CD4-positive, alpha-beta T cell (primary cell): ENCODE measurements around the gene VEPH1. TPM values are rescaled to one million over a fixed set of nuclear protein-coding genes. Genes with fewer than 3 reads are reported as not detected.

Experiments used
- ATAC-seq: fragments of 200-7000 bp; cut with Tn5 transposase; one replicate; pipeline ENCODE4 v1.10.0; 2022; ENCODE audit warnings: mild to moderate bottlenecking; ENCODE audit not compliant: poor library complexity
- CTCF ChIA-PET: fragments of 350-600 bp; sonication (Branson Sonifier 250); formaldehyde crosslinking; loops from one replicate; lab custom pipeline; 2021; ENCODE audit warnings: antibody characterized with exemption, inconsistent platforms; lab: Charles Lee
- POLR2A ChIA-PET: fragments of 350-600 bp; sonication (Branson Sonifier 250); formaldehyde crosslinking; loops from one replicate; lab custom pipeline; 2021; ENCODE audit warnings: antibody characterized with exemption, inconsistent platforms; lab: Charles Lee
- DNase-seq, 14 experiments: peaks; one replicate each; pipeline ENCODE4 v3.0.0-alpha.2; 2013 to 2020; ENCODE audit warnings: mixed read lengths in 2 of 14
- H3K27ac ChIP-seq, 2 donors: one replicate each; pipeline versions ENCODE4 v1.5.1 to v1.7.0; 2013; ENCODE audit warnings: low read length in 2 of 2, low read depth in 1 of 2, mild to moderate bottlenecking in 1 of 2
- H3K27me3 ChIP-seq, 2 experiments: 1 replicate in 1 of 2; 2 replicates in 1 of 2; pipeline versions ENCODE4 v1.6.1 to v1.7.0; 2013; ENCODE audit warnings: low read length in 2 of 2, control low read depth in 1 of 2, mild to moderate bottlenecking in 1 of 2, moderate library complexity in 1 of 2; ENCODE audit not compliant: insufficient read depth in 2 of 2, control insufficient read depth in 1 of 2
- H3K36me3 ChIP-seq: one replicate; pipeline ENCODE4 v1.6.1; 2013; ENCODE audit warnings: low read length, control low read depth; ENCODE audit not compliant: insufficient read depth
- H3K4me1 ChIP-seq: one replicate; pipeline ENCODE4 v1.6.1; 2013; ENCODE audit warnings: low read length, control low read depth; ENCODE audit not compliant: insufficient read depth
- H3K4me3 ChIP-seq: one replicate; pipeline ENCODE4 v1.5.1; 2013; ENCODE audit warnings: mild to moderate bottlenecking, low read length, moderate library complexity
- H3K9me3 ChIP-seq, 2 experiments: 1 replicate in 1 of 2; 2 replicates in 1 of 2; pipeline versions ENCODE4 v1.6.1 to v1.7.0; 2013; ENCODE audit warnings: low read length in 2 of 2, mild to moderate bottlenecking in 2 of 2, control low read depth in 1 of 2, moderate library complexity in 1 of 2; ENCODE audit not compliant: control insufficient read depth in 1 of 2, insufficient read depth in 1 of 2
- H3K27ac Mint-ChIP-seq: one replicate; pipeline ENCODE4 v1.8.0; 2020; ENCODE audit warnings: mixed read lengths
- H3K27me3 Mint-ChIP-seq: one replicate; pipeline ENCODE4 v1.8.0; 2021; ENCODE audit warnings: mixed read lengths
- H3K36me3 Mint-ChIP-seq: one replicate; pipeline ENCODE4 v1.8.0; 2021; ENCODE audit warnings: low read depth, mixed read lengths
- H3K4me1 Mint-ChIP-seq: one replicate; pipeline ENCODE4 v1.8.0; 2021; ENCODE audit warnings: low read depth, mixed read lengths
- H3K4me3 Mint-ChIP-seq: one replicate; pipeline ENCODE4 v1.8.0; 2020; ENCODE audit warnings: mild to moderate bottlenecking, mixed read lengths
- H3K9me3 Mint-ChIP-seq: one replicate; pipeline ENCODE4 v1.8.0; 2020; ENCODE audit warnings: mixed read lengths
- intact Hi-C, 2 experiments: fragments of 100-400 bp; cut with DNase I in 1 of 2; cut with micrococcal nuclease in 1 of 2; formaldehyde crosslinking; loops; one replicate each; pipeline versions ENCODE4 v1.15.1 to v1.9.0; 2023 to 2025; cut with DNase I, micrococcal nuclease
- total RNA-seq, 174 experiments: library from RNA in 2 of 174; stranded (reverse) in 2 of 174; gene quantifications; one replicate each; pipeline ENCODE4 v1.2.3 and lab custom pipeline; 2021 to 2026
- TF ChIP-seq, protein P1 (sequence below): fragments of 200-600 bp; IDR thresholded peaks from one replicate; pipeline ENCODE4 v1.8.0; 2022; ENCODE audit warnings: antibody characterized with exemption, mild to moderate bottlenecking

Gene VEPH1
- total RNA-seq, 2 experiments from 2014 or later: not detected

DNA sequence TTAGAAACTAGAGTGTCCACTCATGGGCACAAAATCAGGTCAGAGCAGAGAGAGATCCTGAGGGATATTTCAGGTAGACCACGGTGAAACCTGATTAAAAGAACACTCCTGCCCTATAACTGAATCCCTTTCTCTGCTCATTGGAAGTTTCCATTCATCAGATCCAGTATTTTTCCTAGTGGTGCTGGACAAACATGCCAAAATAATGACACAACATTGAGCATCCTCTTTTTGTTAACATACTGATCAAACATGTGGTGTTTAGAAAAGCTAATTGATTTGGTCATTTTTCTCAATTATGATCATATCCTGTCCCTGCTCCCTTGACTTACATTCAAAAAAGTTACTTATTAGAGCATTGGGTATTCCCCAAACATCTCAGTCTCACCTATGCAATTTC is 39.4 kb downstream of the VEPH1 start:
- ATAC-seq: no peak
- H3K9me3 Mint-ChIP-seq: no peaks in the 10 kb centered on the region
- H3K27ac ChIP-seq: no peak overlapping the region
- H3K4me1 ChIP-seq: no peaks in the 10 kb centered on the region
- H3K27ac Mint-ChIP-seq: no peak overlapping the region
- H3K27me3 ChIP-seq: peaks cover 0 to 3% of the 10 kb centered on the region in 2 experiments
- H3K36me3 Mint-ChIP-seq: no peaks in the 10 kb centered on the region
- no peak for DNase-seq
- peaks cover 18% of the 10 kb centered on the region for H3K27me3 Mint-ChIP-seq
- H3K9me3 ChIP-seq: peaks cover 0 to 3% of the 10 kb centered on the region in 2 experiments
- H3K4me1 Mint-ChIP-seq: no peaks in the 10 kb centered on the region
- intact Hi-C loops: no loop called here
- no peak overlapping the region for H3K4me3 ChIP-seq
- no peak overlapping the region for H3K4me3 Mint-ChIP-seq
- H3K36me3 ChIP-seq: no peaks in the 10 kb centered on the region
- CTCF ChIA-PET: no interaction called here
- POLR2A ChIA-PET: no interaction called here
- TF ChIP-seq, protein P1, sequence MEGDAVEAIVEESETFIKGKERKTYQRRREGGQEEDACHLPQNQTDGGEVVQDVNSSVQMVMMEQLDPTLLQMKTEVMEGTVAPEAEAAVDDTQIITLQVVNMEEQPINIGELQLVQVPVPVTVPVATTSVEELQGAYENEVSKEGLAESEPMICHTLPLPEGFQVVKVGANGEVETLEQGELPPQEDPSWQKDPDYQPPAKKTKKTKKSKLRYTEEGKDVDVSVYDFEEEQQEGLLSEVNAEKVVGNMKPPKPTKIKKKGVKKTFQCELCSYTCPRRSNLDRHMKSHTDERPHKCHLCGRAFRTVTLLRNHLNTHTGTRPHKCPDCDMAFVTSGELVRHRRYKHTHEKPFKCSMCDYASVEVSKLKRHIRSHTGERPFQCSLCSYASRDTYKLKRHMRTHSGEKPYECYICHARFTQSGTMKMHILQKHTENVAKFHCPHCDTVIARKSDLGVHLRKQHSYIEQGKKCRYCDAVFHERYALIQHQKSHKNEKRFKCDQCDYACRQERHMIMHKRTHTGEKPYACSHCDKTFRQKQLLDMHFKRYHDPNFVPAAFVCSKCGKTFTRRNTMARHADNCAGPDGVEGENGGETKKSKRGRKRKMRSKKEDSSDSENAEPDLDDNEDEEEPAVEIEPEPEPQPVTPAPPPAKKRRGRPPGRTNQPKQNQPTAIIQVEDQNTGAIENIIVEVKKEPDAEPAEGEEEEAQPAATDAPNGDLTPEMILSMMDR: no peak

DNA sequence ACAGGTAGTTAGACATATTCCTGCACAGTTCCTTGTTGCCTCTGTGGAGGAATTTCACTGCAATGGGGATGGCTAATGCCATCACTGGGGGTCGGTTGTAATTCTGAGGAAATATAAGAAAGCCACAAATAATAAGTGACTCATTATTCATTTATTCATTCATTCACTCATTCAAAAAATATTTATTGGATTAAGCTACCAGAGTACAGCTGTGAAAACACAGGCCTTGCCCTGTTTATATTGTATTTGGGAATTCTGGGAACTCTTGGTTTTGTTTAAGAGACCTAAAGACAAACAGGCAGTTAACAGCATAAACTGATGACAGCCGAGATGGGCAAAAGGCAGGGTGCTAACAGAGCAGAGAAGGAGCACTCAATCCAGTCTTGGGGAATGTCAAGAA is 43.0 kb downstream of the VEPH1 start:
- no peaks in the 10 kb centered on the region for H3K36me3 Mint-ChIP-seq
- no peak for ATAC-seq
- TF ChIP-seq, protein P1: no peak

DNA sequence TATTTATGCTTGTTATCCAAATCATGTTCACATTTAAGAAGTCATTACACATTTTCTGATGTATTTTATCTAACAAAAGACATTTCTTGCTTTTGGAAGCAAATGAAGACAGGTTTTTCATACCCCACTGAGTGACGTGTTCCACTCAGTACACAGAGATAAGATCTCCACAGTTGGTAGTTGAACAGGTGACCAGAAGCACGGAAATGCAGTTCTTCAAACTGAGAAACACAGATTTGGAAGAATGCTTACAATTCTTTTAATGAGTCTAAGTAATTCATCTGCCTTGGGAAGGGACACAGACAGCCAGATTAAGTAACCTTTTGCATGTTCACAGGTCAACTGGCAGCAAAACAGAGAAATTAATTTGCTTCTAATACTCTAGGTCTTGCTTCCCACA is 43.5 kb downstream of the VEPH1 start:
- intact Hi-C loops: no loop called here

More for the DNA sequence above, 43.0 kb downstream of the VEPH1 start:
- Histone ChIP-seq H3K4me1 (no peaks in the 10 kb centered on the region), H3K4me3 (no peak overlapping the region), H3K27ac (no peak overlapping the region), H3K9me3 (peaks cover 0 to 3% of the 10 kb centered on the region in 2 experiments), H3K27me3 (peaks cover 0 to 3% of the 10 kb centered on the region in 2 experiments), H3K36me3 (no peaks in the 10 kb centered on the region)
- Mint-ChIP-seq H3K4me1 (no peaks in the 10 kb centered on the region), H3K27ac (no peak overlapping the region), H3K9me3 (peaks cover 3% of the 10 kb centered on the region), H3K4me3 (no peak overlapping the region), H3K27me3 (peaks cover 30% of the 10 kb centered on the region)
- ChIA-PET POLR2A (no interaction called here), CTCF (no interaction called here)
- no peak for DNase-seq
- intact Hi-C loops: no loop called here

More for the DNA sequence above, 43.5 kb downstream of the VEPH1 start:
- no peaks in the 10 kb centered on the region for H3K36me3 ChIP-seq
- peaks cover 0 to 3% of the 10 kb centered on the region in 2 experiments for H3K27me3 ChIP-seq
- TF ChIP-seq, protein P1: no peak
- Mint-ChIP-seq H3K9me3 (peaks cover 3% of the 10 kb centered on the region), H3K27ac (no peak overlapping the region), H3K4me1 (no peaks in the 10 kb centered on the region), H3K4me3 (no peak overlapping the region), H3K36me3 (no peaks in the 10 kb centered on the region), H3K27me3 (peaks cover 30% of the 10 kb centered on the region)
- no peak for ATAC-seq
- DNase-seq: no peak
- H3K4me3 ChIP-seq: no peak overlapping the region
- no peak overlapping the region for H3K27ac ChIP-seq
- ChIA-PET CTCF (no interaction called here), POLR2A (no interaction called here)
- peaks cover 0 to 3% of the 10 kb centered on the region in 2 experiments for H3K9me3 ChIP-seq
- no peaks in the 10 kb centered on the region for H3K4me1 ChIP-seq
